ENCODE results near the gene CD163L1. TPM values are rescaled to one million over a fixed set of nuclear protein-coding genes. Genes with fewer than 3 reads are reported as not detected.

Gene CD163L1
- total and polyA plus RNA-seq, 9 of the 15 experiments (the other 6 are each of a cell fraction or from before 2014, with no cell fraction given): 0.54 to 9.2 (median 2.0) TPM

GRCh38 chr12:7439579-7440505 lies 4.1 kb downstream of the CD163L1 start:
- Histone ChIP-seq H3K9me1 (ENCODE audit: control insufficient read depth, insufficient read depth, low read length) (no peaks in the 10 kb centered on the region), H3K9ac (ENCODE audit: insufficient read depth in 1 of 2, low read depth in 2 of 2, low read length in 2 of 2) (peak overlapping the region; percentile 68 to 82), H3K36me3 (ENCODE audit: control insufficient read depth, insufficient read depth, low read length) (no peaks in the 10 kb centered on the region), H3K79me2 (ENCODE audit: control insufficient read depth, insufficient read depth, low read length) (no peaks in the 10 kb centered on the region), H3K4me3 (peak overlapping the region; percentile 49), H3K4me2 (ENCODE audit: insufficient read depth, low read length) (peak overlapping the region; percentile 78), H2AFZ (ENCODE audit: low read depth, low read length) (peak overlapping the region; percentile 76), H4K20me1 (replicated peaks; ENCODE audit: control insufficient read depth, insufficient read depth, low read length) (no peaks in the 10 kb centered on the region), H3K9me3 (replicated peaks; ENCODE audit: control insufficient read depth, insufficient read depth, low read depth, low read length) (no peaks in the 10 kb centered on the region), H3K27ac (ENCODE audit: extremely low read depth, low read depth, low read length) (peak overlapping the region; percentile 75), H3K27me3 (ENCODE audit: control insufficient read depth in 2 of 2, insufficient read depth in 2 of 2, low read length in 2 of 2) (no peaks in the 10 kb centered on the region), H3K4me1 (replicated peaks in 1 of 2; ENCODE audit: control insufficient read depth in 2 of 2, insufficient read depth in 2 of 2, low read length in 2 of 2) (peaks cover 0 to 4% of the 10 kb centered on the region in 2 experiments; a peak in 1 of 5 replicates)
- FAIRE-seq (peak; percentile 76), DNase-seq (ENCODE audit: extremely low read depth in 1 of 4, low spot score in 3 of 4) (peak; percentile 69 to 83 (median 73)), ATAC-seq (peak; percentile 96)
- WGBS (ENCODE audit: insufficient coverage, low coverage, missing lambda C conversion rate): under 1% methylated on average over 23 of the region's 84 CpGs
- ChIA-PET POLR2A (interaction anchor here (0.9 to 1.2 kb wide), 2 partner anchors 12 to 16 kb away, joined by 3 read pairs; no protein-coding TSS in a partner anchor), CTCF (ENCODE audit: low intra/inter-chr PET ratio) (interaction anchor here (1.0 kb wide), 1 partner anchor 20 kb away, joined by 3 read pairs; no protein-coding TSS in a partner anchor)
- no TSS peak for BruUV-seq (replicated peaks)
- intact Hi-C loops (cut with micrococcal nuclease) (no loop called here), in situ Hi-C loops (cut with MboI) (loop anchor here (10.0 kb wide), 1 partner anchor 65 kb away; no protein-coding TSS in a partner anchor)
- TF ChIP-seq ZSCAN32 (CRISPR knock-in tag; IDR thresholded peaks at IDR 0.05): no peak
- TF ChIP-seq LCOR (CRISPR knock-in tag; IDR thresholded peaks at IDR 0.05): no peak
- TF ChIP-seq ZNF146 (CRISPR knock-in tag; IDR thresholded peaks at IDR 0.05; ENCODE audit: unreplicated experiment): peak; percentile 97
- TF ChIP-seq ZNF511 (CRISPR knock-in tag; IDR thresholded peaks at IDR 0.05): no peak
- no peak for TF ChIP-seq SAP30 (IDR thresholded peaks at IDR 0.05; ENCODE audit: borderline replicate concordance, insufficient read depth, low read depth, low read length, poor library complexity, severe bottlenecking)
- no peak for TF ChIP-seq CHD1 (IDR thresholded peaks at IDR 0.05; ENCODE audit: low read length)
- no peak for TF ChIP-seq ATF4 (CRISPR knock-in tag; IDR thresholded peaks at IDR 0.05)
- TF ChIP-seq USF1 (CRISPR knock-in tag; IDR thresholded peaks at IDR 0.05): no peak
- no peak for TF ChIP-seq U2AF2 (optimal IDR thresholded peaks at IDR 0.05; ENCODE audit: low read depth, low read length)
- no peak for TF ChIP-seq ZEB2 (IDR thresholded peaks at IDR 0.05)
- TF ChIP-seq PKNOX1 (IDR thresholded peaks at IDR 0.05): 0 out of 2 replicates have a peak, but pooled peaks have one; percentile 12
- no peak for TF ChIP-seq CSDE1 (IDR thresholded peaks at IDR 0.05)
- TF ChIP-seq NRF1 (conservative IDR thresholded peaks at IDR 0.05 in 1 of 2, IDR thresholded peaks at IDR 0.05 in 1 of 2): peak in 1 of 2 experiments; percentile 83
- TF ChIP-seq SRSF3 (IDR thresholded peaks at IDR 0.05; ENCODE audit: insufficient read depth, low read length): no peak
- no peak for TF ChIP-seq FUS (optimal IDR thresholded peaks at IDR 0.05; ENCODE audit: low read depth, low read length)
- TF ChIP-seq ZNF512 (tag; IDR thresholded peaks at IDR 0.05): peak; percentile 62; the same call in 1 of the 2 replicates

All from K562 (cell line).